Left ventricle myocardium superior (tissue), 1 donor: Measurements from ENCODE around the gene AASS. TPM values are rescaled to one million over a fixed set of nuclear protein-coding genes. Genes with fewer than 3 reads are reported as not detected.
"Not testable (repeated sequence)": the region's sequence is repeated elsewhere in the genome, so short reads cannot be mapped to it uniquely, and the experiment has no call there.

Source experiments
- ATAC-seq: fragments of 200-7000 bp; cut with Tn5 transposase; one replicate; pipeline ENCODE4 v1.9.1; 2020; ENCODE audit warnings: mild to moderate bottlenecking, moderate library complexity
- DNase-seq: peaks from one replicate; pipeline ENCODE4 v3.0.0-alpha.2; 2020
- intact Hi-C: fragments of 100-400 bp; cut with micrococcal nuclease; formaldehyde crosslinking; loops from one replicate; pipeline ENCODE4 v1.11.0; 2022
- long read RNA-seq: library from polyadenylated mRNA; unstranded; transcript quantifications from one replicate; pipeline ENCODE4 v2.0.0, GENCODE V29; 2021
- total RNA-seq: library from RNA; stranded (reverse); fragmentation: NEBNext Ultra II Directional; extraction: Animal tissue kit (Norgen Biotek cat#: 25700); gene quantifications from one replicate; pipeline ENCODE4 v1.2.1, GENCODE V29; 2021
- donor health status: DM: no; HTN: yes; CAD: no; lungs with severe emphysema.

Gene AASS
- total RNA-seq = 24.1 TPM
- long read RNA-seq, transcript AASS-203 (24 exons, 3,163 nt) = major isoform, 15 of 25 reads
- long read RNA-seq, partial matches to known transcripts = 4 of 25 reads
- long read RNA-seq, other reads (novel, unspliced or antisense) = 6 of 25 reads

DNA sequence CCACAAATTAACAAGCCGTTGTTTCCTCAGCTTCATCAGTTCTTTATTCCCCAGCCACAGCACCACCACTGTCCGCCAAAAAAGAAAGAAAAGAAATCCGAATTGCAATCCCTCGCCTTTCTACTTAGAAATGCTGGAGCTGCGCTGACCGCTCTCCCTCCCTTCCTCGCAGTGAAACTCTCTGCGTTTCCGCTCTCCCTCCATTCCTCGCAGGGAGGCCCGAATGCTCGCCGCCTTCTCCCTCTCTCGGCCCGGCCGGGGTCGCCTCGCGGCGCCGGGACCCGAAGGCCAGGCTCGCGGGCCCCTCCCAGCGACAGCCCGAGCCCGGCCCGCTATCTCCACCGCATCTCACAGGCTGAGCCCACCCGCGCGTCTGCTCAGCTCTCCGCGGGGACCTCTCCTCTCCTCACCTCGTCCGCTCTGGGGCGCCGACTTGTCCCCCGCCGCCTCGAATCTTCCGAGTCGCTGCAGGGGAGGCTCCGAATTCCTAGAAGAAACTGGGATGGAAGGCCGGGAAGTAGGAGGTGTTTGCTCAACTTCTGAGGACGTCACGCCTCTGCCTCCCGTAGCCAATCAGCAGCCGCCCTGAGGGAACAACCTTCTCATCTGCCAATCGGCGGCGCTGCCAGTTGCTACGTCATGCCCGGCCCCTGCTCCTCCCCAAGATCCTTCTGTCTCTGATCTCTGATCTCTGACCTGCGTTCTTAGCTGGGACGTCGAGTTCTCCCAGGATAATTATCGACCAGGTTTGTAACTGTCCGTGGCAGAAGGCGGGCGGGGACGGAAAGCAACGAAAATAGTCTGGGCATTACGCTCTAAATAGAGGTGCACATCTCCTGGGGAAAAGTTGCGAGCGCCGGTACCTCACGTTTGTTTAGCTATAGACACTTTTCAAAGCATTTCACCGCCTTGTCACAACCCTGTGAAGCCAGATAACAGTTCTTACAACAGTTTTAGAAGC, at the start of gene AASS:
AASS (minus strand) TSS at position 499 of the 961 bp plus-strand sequence. CDS start 10,523 bp downstream, outside the sequence.
- DNase-seq (peak; percentile 97), ATAC-seq (peak; percentile 99)
- intact Hi-C loops = no loop called here

DNA sequence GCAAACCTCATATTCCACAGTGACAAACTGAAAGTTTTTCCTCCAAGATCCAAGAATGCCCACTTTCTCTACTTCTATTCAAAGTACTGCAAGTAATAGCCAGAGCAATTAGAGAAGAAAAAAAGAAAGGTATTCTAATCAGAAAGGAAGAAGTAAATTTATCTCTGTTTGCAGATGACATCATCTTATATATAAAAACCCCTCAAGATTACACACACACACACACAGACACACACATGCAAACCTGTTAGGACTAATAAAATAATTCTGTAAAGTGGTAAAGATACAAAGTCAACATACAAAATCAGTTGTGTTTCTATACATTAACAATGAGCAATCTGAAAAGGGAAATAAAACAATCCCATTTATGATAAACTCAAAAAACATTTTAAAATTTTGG, 44.7 kb upstream of the AASS start:
- intact Hi-C loops = no loop called here
- ATAC-seq (no peak), DNase-seq (no peak)

DNA sequence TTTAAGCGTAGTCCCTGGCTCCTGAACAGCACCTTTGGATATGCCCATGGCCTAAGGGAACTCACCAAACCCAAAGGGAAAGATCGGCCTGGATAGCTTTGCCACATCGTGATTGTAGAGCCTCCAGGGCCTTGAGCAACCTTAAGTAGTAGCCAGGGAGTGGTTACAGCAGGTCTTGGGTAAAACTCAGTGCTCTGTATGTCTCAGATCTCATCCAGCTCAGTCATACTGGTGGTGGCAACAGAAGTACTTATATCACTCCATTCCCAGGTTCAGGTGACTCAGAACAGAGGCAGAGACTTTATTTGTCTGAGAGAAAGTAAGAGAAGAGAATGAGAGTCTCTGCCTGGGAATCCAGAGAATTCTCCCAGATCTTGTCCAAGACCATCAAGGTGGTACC, 39.1 kb upstream of the AASS start:
- DNase-seq = no peak
- intact Hi-C loops = no loop called here
- no peak for ATAC-seq

DNA sequence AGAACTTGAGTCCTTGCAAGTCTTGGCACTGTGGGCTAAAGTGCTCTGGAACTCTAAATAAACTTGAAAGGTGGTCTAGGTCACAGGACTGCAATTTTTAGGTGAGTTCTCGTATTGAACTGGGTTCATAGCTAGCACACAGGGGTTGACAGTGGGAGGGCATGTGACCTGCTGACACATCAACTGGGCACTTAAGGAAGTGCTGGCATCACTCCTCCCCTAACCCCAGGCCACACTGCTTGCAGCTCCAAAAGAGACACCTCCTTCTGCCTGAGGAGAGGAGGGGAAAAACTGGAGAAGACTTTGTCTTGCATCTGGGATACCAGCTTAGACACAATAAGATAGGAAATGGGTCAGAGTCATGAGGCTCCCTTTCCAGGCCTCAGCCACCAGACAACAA, 38.0 kb upstream of the AASS start:
- no peak for DNase-seq
- intact Hi-C loops = no loop called here
- ATAC-seq = no peak

DNA sequence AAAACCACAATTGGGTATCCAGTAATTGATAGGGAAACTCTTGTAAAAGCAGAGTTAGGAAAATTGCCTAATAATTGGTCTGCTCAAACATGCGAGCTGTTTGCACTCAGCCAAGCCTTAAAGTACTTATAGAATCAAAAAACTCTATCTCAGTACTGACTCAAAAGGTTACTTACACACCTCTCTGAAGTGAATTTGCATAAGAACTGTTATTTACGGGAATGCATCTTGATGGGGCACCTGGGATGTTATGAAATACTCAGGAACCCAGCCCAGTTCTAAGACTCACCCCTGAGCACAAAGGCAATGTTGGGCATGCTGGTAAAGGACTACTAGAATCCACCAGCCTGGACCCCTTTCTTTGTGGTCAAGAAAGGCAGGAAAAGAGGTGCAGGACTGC, 28.1 kb upstream of the AASS start:
- DNase-seq = not testable (repeated sequence)

DNA sequence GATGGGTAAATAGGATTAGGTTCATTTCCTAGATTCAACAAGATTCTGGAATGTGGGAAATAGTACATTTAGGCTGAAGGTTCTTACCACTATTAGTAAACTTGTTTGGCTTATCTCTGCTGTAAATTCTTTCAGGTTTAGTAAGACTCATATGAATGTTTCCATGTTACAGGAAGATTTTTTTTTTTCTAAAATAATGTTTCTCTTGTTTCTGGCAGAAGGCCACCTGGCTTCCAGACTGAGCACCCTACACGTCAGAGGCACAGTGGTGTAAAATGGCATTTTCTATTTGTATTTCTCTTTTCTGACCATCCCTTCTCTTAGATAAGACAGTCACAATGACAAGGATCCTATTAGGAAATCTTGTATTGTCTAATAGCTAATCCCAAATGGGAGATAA, 22.7 kb upstream of the AASS start:
- intact Hi-C loops = no loop called here
- no peak for ATAC-seq
- DNase-seq = no peak

More for the DNA sequence above, 28.1 kb upstream of the AASS start:
- ATAC-seq, intact Hi-C loops: not testable (repeated sequence)

DNA sequence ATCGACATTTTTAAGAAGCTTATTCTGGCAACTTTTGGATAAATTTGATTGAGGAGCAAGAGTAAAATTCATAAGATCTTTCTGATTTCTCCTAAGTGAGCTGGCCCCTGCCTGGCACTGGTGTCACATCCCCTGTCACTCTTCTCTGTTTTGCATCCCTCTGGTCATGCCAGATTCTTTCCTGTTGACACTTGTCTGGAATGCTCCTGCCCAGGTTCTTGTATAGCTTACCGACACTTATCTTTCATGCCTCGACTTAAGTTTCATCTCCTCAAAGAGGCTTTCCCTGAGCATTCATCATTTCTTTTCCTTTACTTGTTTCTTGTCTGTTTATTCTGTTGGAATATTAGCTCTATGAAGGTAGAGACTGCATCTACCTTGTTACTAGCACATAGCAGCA, 22.2 kb upstream of the AASS start:
- intact Hi-C loops = no loop called here
- DNase-seq (no peak), ATAC-seq (no peak)

DNA sequence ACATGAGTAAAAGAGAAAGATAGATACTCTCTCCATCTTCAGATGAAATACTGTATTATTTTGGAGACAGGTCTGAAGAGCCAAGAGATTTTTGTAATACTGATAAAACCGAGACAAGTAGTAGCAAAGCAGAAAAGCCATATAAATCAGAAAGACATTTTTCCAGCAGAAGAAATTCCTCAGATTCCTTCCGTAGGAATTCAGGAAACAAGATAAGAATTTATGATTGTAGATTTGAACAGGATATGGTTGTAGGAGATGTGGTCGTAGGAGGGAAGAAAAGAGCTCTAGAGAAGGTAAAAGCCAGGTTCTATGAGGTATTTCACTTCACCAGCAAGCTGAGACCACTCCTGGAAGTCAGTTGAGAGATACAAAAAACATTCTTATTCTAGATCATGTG, 17.6 kb upstream of the AASS start:
- ATAC-seq (no peak), DNase-seq (no peak)
- intact Hi-C loops = no loop called here

DNA sequence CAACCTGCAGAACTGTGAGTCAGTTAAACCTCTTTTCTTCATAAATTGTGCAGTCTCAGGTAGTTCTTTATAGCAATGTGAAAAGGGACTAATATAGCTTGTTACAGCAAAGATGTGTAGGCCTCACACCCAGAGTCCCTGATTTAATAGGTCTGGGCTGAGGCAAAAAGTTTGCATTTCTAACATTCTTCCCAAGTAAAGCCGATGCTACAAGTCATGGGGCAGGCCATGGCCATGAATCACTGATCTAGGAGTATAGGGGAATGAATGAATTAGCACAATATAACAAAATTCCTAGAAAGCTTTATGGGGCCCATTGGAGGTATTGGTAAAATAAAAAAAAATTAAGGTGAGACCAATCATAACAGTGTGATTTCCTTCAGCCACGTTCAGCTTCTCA, 11.5 kb upstream of the AASS start:
- ATAC-seq (no peak), DNase-seq (no peak)
- intact Hi-C loops = no loop called here

DNA sequence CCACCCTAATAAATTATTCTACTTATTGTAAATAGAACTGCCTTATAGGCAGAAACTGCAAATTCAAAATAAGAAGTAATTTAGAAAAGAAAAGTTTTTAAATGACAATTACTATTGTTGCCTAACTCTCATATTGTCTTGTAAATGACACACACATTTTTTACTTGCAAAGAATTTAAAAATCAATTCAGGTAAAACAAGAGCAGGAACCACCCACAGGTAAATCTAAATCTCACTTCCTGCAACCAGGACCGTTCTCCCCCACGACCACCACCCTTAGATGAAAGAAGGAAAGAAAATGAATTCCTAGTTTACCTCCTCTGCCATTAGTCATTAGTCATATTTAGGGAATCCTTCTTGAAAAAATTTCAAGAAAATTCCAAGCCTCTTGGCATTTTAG, 4.8 kb upstream of the AASS start:
- DNase-seq (no peak), ATAC-seq (no peak)
- intact Hi-C loops = no loop called here

DNA sequence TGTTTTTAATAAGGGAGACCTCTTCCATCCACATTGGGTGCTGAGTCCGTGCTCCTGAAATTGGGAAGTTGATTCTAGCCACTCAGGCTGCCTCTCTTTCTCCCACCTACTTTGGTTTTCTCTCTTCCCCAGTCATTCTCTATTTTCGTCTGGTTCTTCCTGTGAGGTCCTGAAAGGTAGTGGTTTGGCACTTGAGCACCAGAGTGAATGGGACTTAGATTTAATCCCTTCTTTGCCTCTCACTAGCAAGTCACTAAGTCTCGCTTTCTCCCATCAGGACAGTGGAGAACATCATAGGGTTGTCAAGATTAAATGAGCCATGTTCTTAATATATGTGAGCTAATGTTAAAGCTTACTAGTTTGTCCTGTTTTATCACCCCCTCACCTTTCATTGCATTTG, 4.0 kb upstream of the AASS start:
- DNase-seq = no peak
- intact Hi-C loops = no loop called here
- no peak for ATAC-seq

DNA sequence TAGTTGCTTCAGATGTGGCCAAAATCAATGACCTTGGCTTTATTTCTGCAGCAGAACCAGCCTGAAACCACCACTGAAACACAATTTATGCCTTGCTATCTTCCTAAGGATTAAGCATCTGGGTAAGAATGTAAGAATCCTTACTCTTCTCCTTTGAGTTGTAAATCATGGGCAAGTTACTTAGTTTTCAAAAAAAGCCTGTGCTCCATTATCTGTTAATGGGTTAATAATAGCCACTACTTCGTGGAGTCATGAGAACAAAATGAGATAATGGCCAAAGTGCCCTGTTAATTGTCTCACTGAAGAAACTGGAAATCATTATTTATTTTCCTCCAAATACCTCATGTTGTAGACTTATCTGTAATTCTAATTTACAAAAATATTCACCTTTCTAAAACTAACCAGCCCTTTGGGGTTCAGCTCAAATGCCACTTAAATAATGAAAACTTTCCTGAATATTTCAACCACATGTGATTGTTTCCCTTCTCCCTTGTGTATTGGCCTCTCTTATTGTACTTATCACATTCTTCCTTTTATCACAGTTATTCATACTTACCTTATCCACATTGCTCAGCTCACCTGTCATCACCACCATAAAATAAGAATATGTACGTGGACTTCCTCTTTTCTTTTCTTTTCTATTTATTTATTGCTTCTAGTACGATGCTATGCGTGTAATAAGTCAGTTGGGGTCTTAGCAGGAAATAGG, 2.0 kb upstream of the AASS start:
- intact Hi-C loops = no loop called here
- DNase-seq (no peak), ATAC-seq (no peak)

DNA sequence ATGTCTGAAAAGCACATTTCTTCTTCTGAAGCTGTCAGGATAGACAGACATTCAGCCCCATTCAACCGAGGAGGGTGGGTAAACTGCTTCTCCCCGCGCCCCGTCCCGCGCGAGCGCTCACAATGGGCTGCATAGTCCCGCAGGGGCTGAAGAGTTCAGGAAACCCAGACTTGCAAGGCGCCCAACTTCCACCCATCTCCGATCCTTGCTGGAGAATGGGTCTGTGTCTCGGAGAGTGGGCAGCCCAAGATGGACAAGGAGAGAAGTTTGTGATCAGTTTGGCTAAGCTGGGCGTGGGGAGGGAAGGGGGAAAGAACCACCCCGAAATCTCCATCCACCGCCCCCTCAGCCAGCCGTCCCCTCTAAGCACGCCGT, 686 bp downstream of the AASS start:
- peak; percentile 43 for ATAC-seq
- intact Hi-C loops = no loop called here
- DNase-seq = peak; percentile 35

DNA sequence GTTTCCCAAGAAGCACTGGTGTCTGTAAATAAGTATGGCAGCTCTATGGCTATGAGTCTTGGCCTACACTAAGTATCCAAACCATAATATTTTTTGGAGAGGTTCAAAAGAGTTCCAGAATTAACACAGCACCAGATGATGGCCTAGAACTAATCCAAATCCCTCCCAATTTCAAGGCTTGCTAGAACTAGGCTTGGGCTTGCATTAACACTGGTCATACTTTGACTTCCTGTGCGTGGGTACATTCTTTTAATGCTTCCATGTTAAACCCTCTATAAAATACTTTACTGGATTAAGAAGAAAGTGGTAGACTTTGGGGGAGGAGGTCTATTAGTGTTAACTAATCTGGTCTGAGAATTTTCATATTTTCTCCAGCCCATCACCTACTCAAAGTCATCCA, 3.1 kb downstream of the AASS start:
- intact Hi-C loops = no loop called here
- DNase-seq = no peak

DNA sequence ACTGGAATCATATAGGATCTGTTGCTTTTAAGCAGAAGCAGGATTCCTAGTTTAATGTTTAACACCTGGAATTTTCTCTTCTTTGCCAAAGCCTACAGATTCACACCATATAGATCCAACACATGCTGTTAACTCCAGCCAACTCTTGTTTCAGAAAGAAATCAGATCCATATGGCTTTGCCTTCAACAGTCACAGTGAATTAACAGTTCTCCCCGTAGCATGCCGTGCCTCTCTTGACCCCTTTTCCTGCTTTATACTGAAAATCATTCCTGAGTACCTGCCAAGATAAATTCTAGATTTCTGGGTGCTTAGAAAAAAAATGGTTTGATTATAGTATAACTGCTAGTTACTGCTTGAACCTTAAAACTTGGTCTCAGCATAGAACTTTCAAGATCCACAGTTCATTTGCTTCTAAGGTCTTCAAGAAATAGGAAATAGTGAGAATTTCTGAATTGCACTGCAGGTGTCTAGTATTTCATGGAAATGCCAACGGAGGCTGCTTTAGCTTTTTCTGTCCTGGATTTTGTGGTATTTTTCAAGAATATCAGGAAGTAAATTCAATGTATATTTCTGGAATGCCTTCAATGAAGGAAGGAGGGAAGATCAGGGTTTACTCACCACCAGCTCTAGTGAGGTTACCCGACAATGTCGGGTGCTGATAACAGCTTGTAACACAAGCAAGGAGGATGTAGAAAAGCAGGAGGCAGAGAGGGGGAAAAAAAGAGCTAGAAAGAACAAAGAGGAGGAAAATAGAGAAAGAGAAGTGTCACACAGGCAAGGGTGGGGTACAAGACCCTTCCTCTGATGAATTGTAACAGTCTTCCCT, 6.6 kb downstream of the AASS start:
- intact Hi-C loops = no loop called here
- ATAC-seq (peak; percentile 37), DNase-seq (no peak)

More for the DNA sequence above, 3.1 kb downstream of the AASS start:
- ATAC-seq = no peak

DNA sequence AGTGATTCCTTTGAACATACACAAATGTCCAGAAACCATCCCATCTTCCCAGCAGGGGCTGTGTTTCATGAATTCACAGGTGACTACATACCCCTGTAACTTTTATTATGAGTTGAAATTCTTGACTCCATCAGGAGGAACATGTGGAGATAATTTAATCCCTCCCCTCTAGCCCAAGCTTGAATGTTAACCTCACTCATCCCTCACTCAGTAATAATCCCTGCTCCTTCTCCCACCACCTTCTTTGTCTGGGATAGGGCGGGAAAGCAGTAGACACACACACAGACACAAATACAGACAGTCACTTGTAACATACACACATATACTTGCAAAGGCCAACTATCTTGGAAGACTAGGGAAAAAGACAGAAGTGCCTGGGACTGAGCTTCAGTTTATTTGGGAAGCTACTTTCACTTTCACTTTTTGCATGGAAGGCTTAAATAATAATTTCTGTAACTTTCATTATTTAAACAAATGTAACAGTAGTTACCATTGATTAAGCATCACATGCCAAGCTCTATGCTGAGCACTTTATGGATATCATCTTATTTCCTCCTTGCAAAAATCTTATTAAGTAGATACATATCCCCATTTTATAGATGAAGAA, 7.3 kb downstream of the AASS start:
- intact Hi-C loops = no loop called here
- ATAC-seq (peak; percentile 47), DNase-seq (no peak)

DNA sequence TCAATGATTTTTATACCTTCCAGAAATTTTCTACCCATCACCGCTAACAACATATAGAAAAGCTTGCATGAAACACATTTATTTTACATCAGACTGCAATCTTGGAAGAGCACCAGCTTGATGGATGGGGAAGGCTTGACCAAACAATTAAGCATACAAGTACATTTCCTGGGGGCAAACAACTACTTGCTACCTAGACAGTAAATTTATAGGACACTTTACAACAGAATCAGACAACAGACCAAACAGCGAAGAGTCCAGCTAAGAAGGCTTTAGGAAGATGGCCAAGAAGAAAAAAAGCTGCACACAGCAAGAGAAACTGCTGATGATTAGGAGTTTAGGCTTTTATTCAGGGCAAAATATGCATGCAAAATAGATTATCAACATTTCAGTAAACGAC, 8.0 kb downstream of the AASS start:
- intact Hi-C loops = no loop called here
- DNase-seq = no peak
- no peak for ATAC-seq

DNA sequence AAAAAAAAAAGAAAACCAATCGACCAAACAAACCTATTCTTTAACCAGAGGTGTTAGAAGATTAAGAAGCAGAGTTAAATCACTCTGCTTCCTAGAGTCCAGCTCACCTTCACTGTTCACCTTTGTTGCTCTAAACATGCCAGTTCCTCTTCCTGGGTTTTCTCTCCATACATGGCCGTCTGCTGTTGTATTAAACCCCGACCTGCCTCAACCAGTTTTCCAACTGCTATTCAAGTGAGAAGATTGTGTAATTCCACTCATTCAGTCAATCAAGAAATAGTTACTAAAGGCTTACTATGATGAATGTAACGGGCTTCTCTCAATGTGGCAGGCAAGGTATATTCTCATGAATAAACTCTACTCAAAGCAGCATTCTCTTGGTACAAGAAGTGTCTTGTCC, 8.8 kb downstream of the AASS start:
- ATAC-seq = no peak
- intact Hi-C loops = no loop called here
- no peak for DNase-seq

DNA sequence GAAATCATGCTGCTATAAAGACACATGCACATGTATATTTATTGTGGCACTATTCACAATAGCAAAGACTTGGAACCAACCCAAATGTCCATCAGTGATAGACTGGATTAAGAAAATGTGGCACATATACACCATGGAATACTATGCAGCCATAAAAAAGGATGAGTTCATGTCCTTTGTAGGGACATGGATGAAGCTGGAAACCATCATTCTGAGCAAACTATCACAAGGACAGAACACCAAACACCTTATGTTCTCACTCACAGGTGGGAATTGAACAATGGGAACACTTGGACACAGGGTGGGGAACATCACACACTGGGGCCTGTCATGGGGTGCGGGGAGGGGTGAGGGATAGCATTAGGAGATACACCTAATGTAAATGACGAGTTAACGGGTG, 9.3 kb downstream of the AASS start:
- intact Hi-C loops, DNase-seq, ATAC-seq: not testable (repeated sequence)
